ENCODE results near the gene ITGA5.

The ITGA5 gene

GRCh38 chr12:54405106-54405505 is 14.0 kb downstream of the ITGA5 start:
- no peak for DNase-seq (ENCODE audit: low read depth)
- no peak overlapping the region for H3K4me3 ChIP-seq (ENCODE audit: low read depth, low read length)
- TF ChIP-seq CTCF (IDR thresholded peaks at IDR 0.05; ENCODE audit: low read depth, low read length), result no peak
- TF ChIP-seq, protein P1, sequence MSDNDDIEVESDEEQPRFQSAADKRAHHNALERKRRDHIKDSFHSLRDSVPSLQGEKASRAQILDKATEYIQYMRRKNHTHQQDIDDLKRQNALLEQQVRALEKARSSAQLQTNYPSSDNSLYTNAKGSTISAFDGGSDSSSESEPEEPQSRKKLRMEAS (IDR thresholded peaks at IDR 0.05; ENCODE audit: low read depth, low read length), result no peak
- TF ChIP-seq POLR2A (IDR thresholded peaks at IDR 0.05; ENCODE audit: extremely low read depth, insufficient read length), result no peak
- no peak for TF ChIP-seq MYC (IDR thresholded peaks at IDR 0.05; ENCODE audit: low read depth, low read length)

GRCh38 chr12:54404061-54405004 is 14.7 kb downstream of the ITGA5 start:
- peak; percentile 80 for DNase-seq (ENCODE audit: low read depth)
- H3K4me3 ChIP-seq (ENCODE audit: low read depth, low read length), result no peak overlapping the region
- TF ChIP-seq CTCF (IDR thresholded peaks at IDR 0.05; ENCODE audit: low read depth, low read length) (peak; percentile 98), POLR2A (IDR thresholded peaks at IDR 0.05; ENCODE audit: extremely low read depth, insufficient read length) (no peak)

DNA sequence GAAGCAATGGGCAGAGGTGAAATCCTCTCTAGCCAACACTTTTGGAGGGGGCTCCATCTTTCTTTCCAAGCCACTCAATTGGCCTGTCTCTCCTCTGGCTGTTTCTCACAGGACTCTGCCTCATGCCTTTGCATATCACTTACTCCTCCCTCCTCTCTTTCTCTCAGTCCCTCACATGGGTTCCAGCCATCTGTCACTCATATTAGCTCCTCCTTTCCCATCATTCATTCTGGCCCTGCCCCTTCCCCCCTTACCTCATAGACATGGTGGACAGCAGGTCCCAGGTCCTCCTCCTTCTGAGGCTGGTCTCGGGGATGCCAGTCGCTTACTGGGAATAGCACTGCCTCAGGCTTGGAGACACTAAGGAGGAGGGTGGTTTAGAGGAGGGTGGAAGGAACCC is 17.9 kb downstream of the ITGA5 start:
- DNase-seq (ENCODE audit: low read depth), result no peak
- TF ChIP-seq CTCF (IDR thresholded peaks at IDR 0.05; ENCODE audit: low read depth, low read length) (no peak), POLR2A (IDR thresholded peaks at IDR 0.05; ENCODE audit: extremely low read depth, insufficient read length) (no peak), MYC (IDR thresholded peaks at IDR 0.05; ENCODE audit: low read depth, low read length) (no peak)
- TF ChIP-seq, protein P1 (IDR thresholded peaks at IDR 0.05; ENCODE audit: low read depth, low read length), result no peak
- no peak overlapping the region for H3K4me3 ChIP-seq (ENCODE audit: low read depth, low read length)

GRCh38 chr12:54398995-54399793 is 19.9 kb downstream of the ITGA5 start:
- H3K4me3 ChIP-seq (ENCODE audit: low read depth, low read length), result no peak overlapping the region
- TF ChIP-seq POLR2A (IDR thresholded peaks at IDR 0.05; ENCODE audit: extremely low read depth, insufficient read length), result no peak
- TF ChIP-seq CTCF (IDR thresholded peaks at IDR 0.05; ENCODE audit: low read depth, low read length), result peak; percentile 100
- DNase-seq (ENCODE audit: low read depth), result peak; percentile 89

DNA sequence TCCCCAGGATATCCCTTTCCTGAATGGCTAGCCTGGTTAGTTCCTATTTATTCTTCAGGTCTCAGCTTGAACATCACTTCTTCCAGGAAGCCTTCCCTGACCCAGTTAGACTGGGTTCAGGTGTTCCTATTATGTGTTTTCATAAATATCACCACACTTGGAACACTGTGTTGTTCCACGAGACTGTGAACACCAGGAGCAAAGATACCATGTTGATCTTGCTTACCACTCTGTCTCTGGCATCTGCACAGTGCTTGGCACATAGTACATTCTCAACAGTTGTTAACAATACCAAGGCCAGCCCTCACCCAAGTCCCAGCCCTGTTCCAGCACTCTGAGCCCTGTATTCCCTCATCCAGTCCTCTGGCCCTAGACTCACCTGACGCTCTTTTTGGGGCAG is 20.8 kb downstream of the ITGA5 start:
- DNase-seq (ENCODE audit: low read depth), result no peak
- no peak overlapping the region for H3K4me3 ChIP-seq (ENCODE audit: low read depth, low read length)
- TF ChIP-seq POLR2A (IDR thresholded peaks at IDR 0.05; ENCODE audit: extremely low read depth, insufficient read length) (no peak), CTCF (IDR thresholded peaks at IDR 0.05; ENCODE audit: low read depth, low read length) (no peak)
- TF ChIP-seq, protein P1 (IDR thresholded peaks at IDR 0.05; ENCODE audit: low read depth, low read length), result no peak

All from NB4 (cell line).